SK-N-MC (cell line): ENCODE measurements around the gene SNRPD3.

Experiments used
- EZH2 ChIP-seq: fragments of 200-600 bp; sonication (generic); IDR thresholded peaks from one replicate; pipeline ENCODE4 v1.6.1; 2017; ENCODE audit warnings: antibody characterized with exemption
- FOXP2 ChIP-seq: optimal IDR thresholded peaks from 2 replicates; pipeline ENCODE3; 2011; ENCODE audit warnings: mild to moderate bottlenecking, moderate library complexity; ENCODE audit not compliant: insufficient read depth; ENCODE audit errors: extremely low read length, control extremely low read depth
- POLR2AphosphoS5 ChIP-seq: IDR thresholded peaks from 2 replicates; pipeline ENCODE4 v1.6.1; 2012; ENCODE audit warnings: mild to moderate bottlenecking, low read depth, low read length, borderline replicate concordance

- TF ChIP-seq POLR2AphosphoS5 (no peak), EZH2 (no peak), FOXP2 (no peak)
Observed at GRCh38 chr22:24582056-24582814, 26.4 kb downstream of the SNRPD3 start.
